Islet of Langerhans (tissue), 1 donor: Measurements from ENCODE around the gene LRAT.

ENCODE experiments used
- FAIRE-seq: peaks from one replicate; lab custom pipeline; 2011; peaks lifted over from hg19 to GRCh38; lab: Jason Lieb, UNC

The LRAT gene

DNA sequence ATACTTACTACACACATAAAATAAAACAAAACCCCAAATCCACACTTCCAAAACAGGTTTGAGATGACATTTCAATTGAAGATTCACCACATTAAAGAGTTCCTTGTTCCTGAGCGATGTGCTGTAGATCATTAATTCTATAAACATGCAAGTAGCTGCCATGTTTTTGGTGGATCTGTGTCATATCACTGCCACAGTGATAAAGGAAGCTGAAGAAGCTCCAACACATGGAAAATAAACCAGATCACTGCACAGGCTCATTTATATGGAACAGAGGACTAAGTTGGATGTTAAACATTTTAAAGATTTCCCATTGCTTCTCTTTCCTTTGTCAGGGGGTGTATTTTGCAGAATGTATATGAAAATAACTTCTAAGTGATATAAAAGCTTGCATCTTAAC, 34.5 kb downstream of the LRAT start:
- FAIRE-seq: no peak

DNA sequence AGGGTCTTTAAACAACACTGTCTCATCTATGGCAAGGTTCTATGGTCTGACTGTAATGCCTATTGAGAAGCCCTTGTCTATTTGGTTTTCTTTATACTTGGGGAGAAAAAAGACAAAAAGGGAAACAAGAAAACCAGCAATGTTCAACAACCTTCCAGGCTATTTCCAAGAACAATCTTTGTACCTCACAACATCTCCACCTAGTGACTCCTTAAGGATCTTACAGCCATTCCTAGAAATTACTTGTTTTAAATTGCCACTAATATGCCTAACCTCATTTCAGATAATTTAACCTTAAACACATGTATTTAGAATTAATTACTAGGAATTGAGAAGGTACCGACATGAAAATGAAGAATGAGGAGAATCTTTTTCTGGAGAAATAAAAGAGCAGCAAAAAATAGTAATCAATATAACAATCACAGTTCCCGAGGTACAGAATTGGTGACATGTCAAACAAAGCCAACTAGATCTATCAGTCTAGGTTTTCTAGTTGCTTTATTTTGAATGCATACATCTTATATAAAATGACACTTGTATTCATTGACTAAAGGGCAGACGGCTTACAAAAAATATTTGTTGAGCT, 35.7 kb downstream of the LRAT start:
- FAIRE-seq: peak; percentile 95

DNA sequence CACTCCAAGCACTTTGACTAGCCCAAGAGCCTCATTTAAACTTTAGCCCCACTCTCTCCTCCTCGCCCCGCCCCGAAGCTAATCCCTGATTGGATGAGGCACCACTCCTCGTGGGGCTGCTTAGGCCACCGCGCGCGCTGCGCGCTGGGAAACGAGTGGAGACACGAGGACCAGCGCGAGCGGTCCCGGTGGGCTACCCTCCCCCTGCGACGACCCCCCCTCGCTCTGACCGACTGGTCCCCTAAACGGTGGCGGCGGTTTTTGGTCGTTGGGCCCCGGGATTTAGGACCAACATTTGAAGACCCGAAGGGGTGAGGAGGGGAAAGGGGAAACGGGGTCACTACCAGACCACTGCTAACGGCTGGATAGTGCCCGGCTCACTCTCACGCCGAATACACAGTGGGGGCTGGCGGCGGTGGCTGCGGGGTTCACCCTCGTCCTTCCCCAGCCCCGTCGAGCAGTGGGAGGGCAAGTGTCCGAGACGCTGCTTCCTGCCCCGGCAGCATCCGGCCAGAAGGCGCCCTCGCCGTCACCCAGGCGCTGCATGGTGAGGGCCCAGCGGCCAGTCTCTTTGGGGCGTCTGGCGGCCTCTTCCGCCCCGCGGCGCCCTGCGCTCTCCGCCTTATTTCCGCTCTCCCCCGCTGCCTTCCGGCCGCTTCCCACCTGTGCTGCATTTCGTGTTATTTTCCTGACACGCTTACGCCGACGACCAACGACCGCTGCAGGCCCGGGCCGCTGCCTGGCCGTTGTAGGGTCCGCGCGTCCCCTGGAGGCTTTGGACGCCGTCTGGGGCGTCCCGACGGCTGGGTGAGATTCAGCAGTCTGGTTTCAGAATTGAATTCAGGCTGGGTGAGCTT, 37.6 kb downstream of the LRAT start, which contains the start of gene RBM46:
RBM46 (plus strand) TSS at position 147 of the 857 bp plus-strand sequence. CDS start 15,481 bp downstream, outside the sequence.
- no peak for FAIRE-seq

DNA sequence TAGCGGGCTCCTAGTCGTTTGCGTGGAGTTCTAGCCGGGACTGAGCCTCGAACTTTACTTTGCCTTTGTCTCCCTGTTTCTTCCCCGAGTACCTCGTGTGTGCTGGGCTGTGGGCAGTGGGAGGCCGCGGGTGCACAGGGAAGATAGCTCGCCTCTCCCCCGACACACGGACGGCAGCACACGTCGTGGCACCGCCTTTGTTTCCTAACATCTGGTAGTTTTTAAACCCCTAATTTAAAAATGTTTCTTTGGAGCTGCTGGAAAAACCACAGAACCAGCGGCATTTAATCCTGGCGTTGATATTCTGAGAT, 38.1 kb downstream of the LRAT start:
- no peak for FAIRE-seq
